Osteoblast (primary cell): Measurements from ENCODE around the gene RSBN1. TPM values are rescaled to one million over a fixed set of nuclear protein-coding genes. Genes with fewer than 3 reads are reported as not detected.

Experiments
- DNase-seq: peaks from one replicate; pipeline ENCODE4 v3.0.0; 2011; ENCODE audit warnings: low spot score, mixed read lengths; ENCODE audit not compliant: insufficient read length; ENCODE audit errors: missing footprints
- H2AFZ ChIP-seq: 2 replicates; pipeline ENCODE4 v1.6.0; 2011; ENCODE audit warnings: mild to moderate bottlenecking, low read length
- H3K27ac ChIP-seq: 2 replicates; pipeline ENCODE4 v1.5.1; 2011; ENCODE audit warnings: mild to moderate bottlenecking, low read depth, low read length, moderate library complexity
- H3K27me3 ChIP-seq: 2 replicates; pipeline ENCODE4 v1.6.0; 2012; ENCODE audit warnings: mild to moderate bottlenecking, control low read depth, inconsistent platforms, low read length, moderate library complexity; ENCODE audit not compliant: insufficient read depth
- H3K36me3 ChIP-seq: 2 replicates; pipeline ENCODE4 v1.5.1; 2011; ENCODE audit warnings: mild to moderate bottlenecking, low read length, control low read depth, moderate library complexity; ENCODE audit not compliant: insufficient read depth
- H3K4me1 ChIP-seq: 2 replicates; pipeline ENCODE4 v1.5.1; 2011; ENCODE audit warnings: mild to moderate bottlenecking, low read length, control low read depth, moderate library complexity; ENCODE audit not compliant: insufficient read depth
- H3K4me2 ChIP-seq: 2 replicates; pipeline ENCODE4 v1.6.0; 2011; ENCODE audit warnings: mild to moderate bottlenecking, low read length; ENCODE audit not compliant: insufficient read depth
- H3K4me3 ChIP-seq: fragments of 200-600 bp; sonication (generic); 3 replicates; pipeline ENCODE4 v1.5.1; 2012; ENCODE audit warnings: mild to moderate bottlenecking, low read length, inconsistent platforms; ENCODE audit not compliant: insufficient read depth
- H3K79me2 ChIP-seq: 2 replicates; pipeline ENCODE4 v1.6.0; 2012; ENCODE audit warnings: mild to moderate bottlenecking, low read length, control low read depth, inconsistent platforms; ENCODE audit not compliant: insufficient read depth
- H3K9me3 ChIP-seq: 2 replicates; pipeline ENCODE4 v1.5.1; 2011; ENCODE audit warnings: low read depth, low read length, control low read depth
- H4K20me1 ChIP-seq: 2 replicates; pipeline ENCODE4 v1.6.0; 2012; ENCODE audit warnings: mild to moderate bottlenecking, low read length, control low read depth; ENCODE audit not compliant: insufficient read depth
- CTCF ChIP-seq: IDR thresholded peaks from 2 replicates; pipeline ENCODE4 v1.5.1; 2011; ENCODE audit warnings: mild to moderate bottlenecking, low read depth, low read length, moderate library complexity; ENCODE audit errors: extremely low read depth
- total RNA-seq: library from RNA; depleted of rRNA; stranded (reverse); fragments of >200 nt; gene quantifications from 2 replicates; pipeline ENCODE4 v1.2.3, GENCODE V29; 2012

Gene RSBN1
- total RNA-seq, 1 donor: 14.5 TPM

- peaks cover 24% of the 10 kb centered on the region for H3K79me2 ChIP-seq
- H3K4me1 ChIP-seq: peaks cover 10% of the 10 kb centered on the region
- no peak for DNase-seq
- H3K36me3 ChIP-seq: peaks cover 5% of the 10 kb centered on the region
- H3K9me3 ChIP-seq: no peaks in the 10 kb centered on the region
- H3K27ac ChIP-seq: no peak overlapping the region
- TF ChIP-seq CTCF: no peak
- no peak overlapping the region for H3K4me3 ChIP-seq
- H4K20me1 ChIP-seq: peaks cover 4% of the 10 kb centered on the region
- no peak overlapping the region for H3K4me2 ChIP-seq
- H3K27me3 ChIP-seq: no peaks in the 10 kb centered on the region
- H2AFZ ChIP-seq: no peak overlapping the region
These were observed 68.2 kb downstream of the RSBN1 start for GRCh38 chr1:113744114-113744513.

GRCh38 chr1:113742515-113742914 is 69.8 kb downstream of the RSBN1 start:
- H4K20me1 ChIP-seq: peaks cover 4% of the 10 kb centered on the region
- H3K36me3 ChIP-seq: peaks cover 14% of the 10 kb centered on the region
- H3K27ac ChIP-seq: no peak overlapping the region
- no peak overlapping the region for H3K4me3 ChIP-seq
- no peak for DNase-seq
- TF ChIP-seq CTCF: no peak
- no peaks in the 10 kb centered on the region for H3K27me3 ChIP-seq
- peaks cover 4% of the 10 kb centered on the region for H3K4me1 ChIP-seq
- no peaks in the 10 kb centered on the region for H3K9me3 ChIP-seq
- peaks cover 24% of the 10 kb centered on the region for H3K79me2 ChIP-seq
- H2AFZ ChIP-seq: no peak overlapping the region
- no peak overlapping the region for H3K4me2 ChIP-seq

- H3K36me3 ChIP-seq: peaks cover 29% of the 10 kb centered on the region
- H4K20me1 ChIP-seq: no peaks in the 10 kb centered on the region
- H3K4me1 ChIP-seq: no peaks in the 10 kb centered on the region
- no peak overlapping the region for H3K4me2 ChIP-seq
- H3K79me2 ChIP-seq: no peaks in the 10 kb centered on the region
- no peak overlapping the region for H3K27ac ChIP-seq
- no peaks in the 10 kb centered on the region for H3K9me3 ChIP-seq
- no peak for DNase-seq
- H3K4me3 ChIP-seq: no peak overlapping the region
- no peaks in the 10 kb centered on the region for H3K27me3 ChIP-seq
- no peak for TF ChIP-seq CTCF
- H2AFZ ChIP-seq: no peak overlapping the region
These were observed 77.8 kb downstream of the RSBN1 start for GRCh38 chr1:113734357-113735055.

- no peaks in the 10 kb centered on the region for H3K27me3 ChIP-seq
- no peaks in the 10 kb centered on the region for H4K20me1 ChIP-seq
- H3K4me3 ChIP-seq: no peak overlapping the region
- no peak for DNase-seq
- no peaks in the 10 kb centered on the region for H3K9me3 ChIP-seq
- H3K27ac ChIP-seq: no peak overlapping the region
- no peak for TF ChIP-seq CTCF
- H3K36me3 ChIP-seq: peaks cover 23% of the 10 kb centered on the region
- no peak overlapping the region for H3K4me2 ChIP-seq
- H3K79me2 ChIP-seq: no peaks in the 10 kb centered on the region
- no peaks in the 10 kb centered on the region for H3K4me1 ChIP-seq
- no peak overlapping the region for H2AFZ ChIP-seq
These were observed 79.5 kb downstream of the RSBN1 start for GRCh38 chr1:113732802-113733201.
